Type B pancreatic cell (in vitro differentiated cells): ENCODE results near the gene PPP6R3. TPM values are rescaled to one million over a fixed set of nuclear protein-coding genes. Genes with fewer than 3 reads are reported as not detected.
"Not testable (repeated sequence)": the region's sequence is repeated elsewhere in the genome, so short reads cannot be mapped to it uniquely, and the experiment has no call there.

Source experiments
- DNase-seq: peaks from one replicate; pipeline ENCODE4 v3.0.0; 2021; ENCODE audit warnings: mixed read lengths; ENCODE audit not compliant: unreplicated experiment; ENCODE audit errors: extremely low spot score
- H3K27ac Mint-ChIP-seq: 2 replicates; pipeline ENCODE4 v1.8.0; 2021; ENCODE audit warnings: mild to moderate bottlenecking, mixed read lengths
- H3K27me3 Mint-ChIP-seq: 2 replicates; pipeline ENCODE4 v1.8.0; 2021; ENCODE audit warnings: mixed read lengths
- H3K36me3 Mint-ChIP-seq: 2 replicates; pipeline ENCODE4 v1.8.0; 2021; ENCODE audit warnings: mixed read lengths
- H3K4me1 Mint-ChIP-seq: one replicate; pipeline ENCODE4 v1.8.0; 2021; ENCODE audit warnings: mixed read lengths; ENCODE audit not compliant: unreplicated experiment
- H3K4me3 Mint-ChIP-seq: 2 replicates; pipeline ENCODE4 v1.8.0; 2021; ENCODE audit warnings: mild to moderate bottlenecking, mixed read lengths
- H3K9me3 Mint-ChIP-seq: 2 replicates; pipeline ENCODE4 v1.8.0; 2021; ENCODE audit warnings: mixed read lengths
- total RNA-seq: library from RNA; stranded (reverse); gene quantifications from 2 replicates; pipeline ENCODE4 v1.2.1, GENCODE V29; 2021; ENCODE audit warnings: low replicate concordance
- TF ChIP-seq, protein P1 (sequence below): fragments of 200-600 bp; sonication (generic); conservative IDR thresholded peaks from 2 replicates; pipeline ENCODE4 v1.5.0; 2021; ENCODE audit warnings: antibody characterized with exemption, mild to moderate bottlenecking

Gene PPP6R3
- total RNA-seq, 1 donor from 2014 or later = 104 TPM

DNA sequence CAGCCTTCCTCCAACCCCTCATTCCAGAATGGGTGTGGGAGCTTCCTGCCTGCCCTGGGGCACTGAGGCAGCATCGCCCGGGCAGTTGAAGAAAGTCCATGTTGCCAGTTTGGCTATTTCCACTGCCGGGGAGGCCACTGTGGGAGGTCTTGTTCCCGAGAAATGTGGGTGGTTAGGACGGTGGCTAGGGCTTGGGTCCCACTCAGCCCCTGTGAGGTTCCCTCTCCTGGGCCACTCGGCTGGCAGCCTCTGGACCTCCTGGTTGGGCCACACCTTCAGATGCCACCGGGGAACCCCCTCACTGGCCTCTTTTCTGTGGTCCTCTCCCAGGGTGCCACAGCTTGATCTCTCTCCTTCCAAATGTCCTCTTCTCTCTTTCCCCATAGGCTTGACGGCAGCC, 5.1 kb upstream of the PPP6R3 start:
- Mint-ChIP-seq H3K9me3 (no peaks in the 10 kb centered on the region), H3K4me3 (no peak overlapping the region), H3K36me3 (no peaks in the 10 kb centered on the region), H3K4me1 (peaks cover 6% of the 10 kb centered on the region), H3K27me3 (peaks cover 7% of the 10 kb centered on the region), H3K27ac (peak overlapping the region; percentile 67)
- no peak for DNase-seq
- TF ChIP-seq, protein P1, sequence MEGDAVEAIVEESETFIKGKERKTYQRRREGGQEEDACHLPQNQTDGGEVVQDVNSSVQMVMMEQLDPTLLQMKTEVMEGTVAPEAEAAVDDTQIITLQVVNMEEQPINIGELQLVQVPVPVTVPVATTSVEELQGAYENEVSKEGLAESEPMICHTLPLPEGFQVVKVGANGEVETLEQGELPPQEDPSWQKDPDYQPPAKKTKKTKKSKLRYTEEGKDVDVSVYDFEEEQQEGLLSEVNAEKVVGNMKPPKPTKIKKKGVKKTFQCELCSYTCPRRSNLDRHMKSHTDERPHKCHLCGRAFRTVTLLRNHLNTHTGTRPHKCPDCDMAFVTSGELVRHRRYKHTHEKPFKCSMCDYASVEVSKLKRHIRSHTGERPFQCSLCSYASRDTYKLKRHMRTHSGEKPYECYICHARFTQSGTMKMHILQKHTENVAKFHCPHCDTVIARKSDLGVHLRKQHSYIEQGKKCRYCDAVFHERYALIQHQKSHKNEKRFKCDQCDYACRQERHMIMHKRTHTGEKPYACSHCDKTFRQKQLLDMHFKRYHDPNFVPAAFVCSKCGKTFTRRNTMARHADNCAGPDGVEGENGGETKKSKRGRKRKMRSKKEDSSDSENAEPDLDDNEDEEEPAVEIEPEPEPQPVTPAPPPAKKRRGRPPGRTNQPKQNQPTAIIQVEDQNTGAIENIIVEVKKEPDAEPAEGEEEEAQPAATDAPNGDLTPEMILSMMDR = no peak

DNA sequence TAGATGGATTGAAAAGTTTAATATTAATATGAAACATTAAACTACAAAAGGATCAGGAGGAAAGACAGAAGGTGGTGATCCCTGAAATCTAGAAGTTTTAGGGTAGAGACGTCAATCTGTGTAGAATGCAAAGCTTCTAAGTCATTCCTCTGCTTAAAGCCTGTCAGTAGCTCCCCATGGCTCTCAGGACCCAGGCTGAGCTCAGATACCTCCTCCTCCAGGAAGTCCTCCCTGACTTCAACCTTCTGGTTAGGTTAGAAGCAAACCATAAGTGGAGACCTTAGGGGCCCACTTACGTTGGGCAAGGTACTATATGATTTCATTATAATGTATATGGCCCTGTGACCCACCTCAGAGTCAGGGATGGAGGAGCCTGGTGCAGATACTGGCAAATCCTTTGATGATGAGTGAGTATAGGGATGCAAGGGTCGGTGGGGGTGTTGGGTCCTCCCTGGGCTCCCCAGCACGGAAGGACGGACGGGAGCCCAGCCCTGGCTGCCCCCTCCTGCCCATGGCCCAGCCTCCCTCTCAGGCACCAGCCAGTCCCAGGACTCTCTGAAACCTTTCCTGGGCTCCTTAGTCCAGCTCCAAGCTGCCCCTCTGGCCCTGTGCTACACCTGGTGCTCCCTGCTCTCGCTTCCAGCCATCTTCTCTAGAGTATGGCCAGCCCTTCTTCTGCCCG, 3.2 kb upstream of the PPP6R3 start:
- Mint-ChIP-seq H3K27ac (no peak overlapping the region), H3K9me3 (no peaks in the 10 kb centered on the region), H3K36me3 (no peaks in the 10 kb centered on the region), H3K4me3 (no peak overlapping the region), H3K4me1 (peaks cover 12% of the 10 kb centered on the region), H3K27me3 (peaks cover 7% of the 10 kb centered on the region)
- TF ChIP-seq, protein P1 = no peak
- no peak for DNase-seq

DNA sequence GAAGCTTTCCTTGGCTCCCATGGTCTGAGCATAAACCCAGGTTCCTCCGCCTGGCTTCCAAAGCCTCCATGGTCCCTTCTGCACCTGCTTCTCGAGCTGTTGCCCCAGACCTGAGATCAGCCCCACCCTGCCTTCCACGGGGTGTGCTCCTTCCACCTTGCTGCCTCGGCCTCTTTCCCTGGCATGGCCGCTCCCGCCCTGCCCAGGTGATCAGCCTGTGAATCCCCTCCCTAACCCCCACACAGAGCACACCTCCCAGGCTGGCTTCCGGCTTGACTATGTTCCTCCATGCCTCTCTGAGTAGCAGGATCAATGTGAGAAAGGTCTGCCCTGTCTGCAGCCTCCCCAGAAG, 2.7 kb upstream of the PPP6R3 start:
- TF ChIP-seq, protein P1 = no peak
- H3K36me3 Mint-ChIP-seq = peaks cover 4% of the 10 kb centered on the region
- peak overlapping the region; percentile 86 for H3K27ac Mint-ChIP-seq
- peaks cover 7% of the 10 kb centered on the region for H3K27me3 Mint-ChIP-seq
- no peaks in the 10 kb centered on the region for H3K9me3 Mint-ChIP-seq
- H3K4me1 Mint-ChIP-seq = peaks cover 17% of the 10 kb centered on the region
- no peak for DNase-seq
- peak overlapping the region; percentile 66 for H3K4me3 Mint-ChIP-seq

GRCh38 chr11:68458340-68458739, 2.2 kb upstream of the PPP6R3 start:
- Mint-ChIP-seq H3K27ac (peak overlapping the region; percentile 86), H3K4me3 (peak overlapping the region; percentile 66), H3K4me1 (peaks cover 18% of the 10 kb centered on the region)
- not testable (repeated sequence) for DNase-seq, H3K36me3 Mint-ChIP-seq, H3K9me3 Mint-ChIP-seq, H3K27me3 Mint-ChIP-seq

- Mint-ChIP-seq H3K4me3 (peak overlapping the region; percentile 92), H3K27me3 (peaks cover 7% of the 10 kb centered on the region), H3K9me3 (no peaks in the 10 kb centered on the region), H3K4me1 (peaks cover 23% of the 10 kb centered on the region), H3K36me3 (peaks cover 4% of the 10 kb centered on the region), H3K27ac (peak overlapping the region; percentile 99)
- peak; percentile 97 for DNase-seq
- TF ChIP-seq, protein P1 = no peak
Observed at GRCh38 chr11:68459886-68460740, 439 bp upstream of the PPP6R3 start.

- H3K4me1 Mint-ChIP-seq = peaks cover 34% of the 10 kb centered on the region
Observed at GRCh38 chr11:68461575-68461917, 994 bp downstream of the PPP6R3 start.

More at GRCh38 chr11:68461575-68461917, 994 bp downstream of the PPP6R3 start:
- DNase-seq = no peak
- Mint-ChIP-seq H3K27me3 (peaks cover 5% of the 10 kb centered on the region), H3K9me3 (no peaks in the 10 kb centered on the region), H3K36me3 (peaks cover 13% of the 10 kb centered on the region), H3K4me3 (peak overlapping the region; percentile 85), H3K27ac (peak overlapping the region; percentile 96)
- TF ChIP-seq, protein P1 = no peak
